HL-60 (cell line): ENCODE results near the gene THBS3.
A peak's percentile ranks its signal among the peaks of the same experiment; 100 is the strongest.
"Not testable (repeated sequence)": the region's sequence is repeated elsewhere in the genome, so short reads cannot be mapped to it uniquely, and the experiment has no call there.

Experiments used
- DNase-seq, 2 experiments: peaks; one replicate each; pipeline ENCODE4 v3.0.0-alpha.2; 2010 to 2020; ENCODE audit warnings: low read depth in 1 of 2, low spot score in 1 of 2
- H3K27ac ChIP-seq: fragments of 250-450 bp; sonication (Bioruptor Pico); replicated peaks from 2 replicates; pipeline ENCODE4 v1.5.1; 2020; ENCODE audit warnings: mild to moderate bottlenecking, moderate library complexity
- H3K27me3 ChIP-seq: fragments of 250-450 bp; sonication (Bioruptor Pico); 2 replicates; pipeline ENCODE4 v1.5.1; 2021; ENCODE audit warnings: mild to moderate bottlenecking, moderate library complexity; ENCODE audit not compliant: insufficient read depth, poor library complexity, severe bottlenecking
- H3K4me3 ChIP-seq: replicated peaks from 2 replicates; pipeline ENCODE4 v1.5.1; 2011; ENCODE audit warnings: mild to moderate bottlenecking, control low read depth, low read length; ENCODE audit not compliant: insufficient read depth
- CTCF ChIP-seq: IDR thresholded peaks from one replicate; pipeline ENCODE4 v1.5.1; 2011; ENCODE audit warnings: low read length, control low read depth, inconsistent platforms; ENCODE audit not compliant: insufficient read depth
- GABPA ChIP-seq: IDR thresholded peaks from 2 replicates; pipeline ENCODE4 v1.6.1; 2012; ENCODE audit warnings: low read depth
- POLR2AphosphoS5 ChIP-seq: IDR thresholded peaks from 2 replicates; pipeline ENCODE4 v1.6.1; 2012; ENCODE audit warnings: low read depth
- REST ChIP-seq: IDR thresholded peaks from 2 replicates; pipeline ENCODE4 v1.6.1; 2012; ENCODE audit warnings: low read depth; ENCODE audit not compliant: insufficient replicate concordance
- SPI1 ChIP-seq: IDR thresholded peaks from 2 replicates; pipeline ENCODE4 v1.6.1; 2012; ENCODE audit warnings: low read depth, mild to moderate bottlenecking, borderline replicate concordance

The THBS3 gene

GRCh38 chr1:155226910-155227260 is 19.2 kb upstream of the THBS3 start:
- Histone ChIP-seq H3K27me3 (no peaks in the 10 kb centered on the region), H3K4me3 (peak overlapping the region; percentile 58), H3K27ac (peak overlapping the region; percentile 93)
- DNase-seq: peak in 1 of 2 experiments; percentile 58
- no peak for TF ChIP-seq SPI1
- TF ChIP-seq POLR2AphosphoS5: peak; percentile 59; the same call in 1 of the 2 replicates
- TF ChIP-seq REST: no peak

- TF ChIP-seq CTCF: peak; percentile 32
- no peak for TF ChIP-seq POLR2AphosphoS5
- peak; percentile 34; the same call in 1 of the 2 replicates for TF ChIP-seq SPI1
- TF ChIP-seq GABPA: no peak
- Histone ChIP-seq H3K27me3 (no peaks in the 10 kb centered on the region), H3K27ac (peak overlapping the region; percentile 93), H3K4me3 (peak overlapping the region; percentile 58)
- DNase-seq: peak; percentile 77 to 90
These were observed 18.7 kb upstream of the THBS3 start for GRCh38 chr1:155226188-155226909.

- H3K27me3 ChIP-seq, DNase-seq, H3K4me3 ChIP-seq, H3K27ac ChIP-seq: not testable (repeated sequence)
These were observed 17.7 kb upstream of the THBS3 start for GRCh38 chr1:155225404-155225759.

- no peak overlapping the region for H3K4me3 ChIP-seq
- DNase-seq: no peak
- no peak overlapping the region for H3K27ac ChIP-seq
- no peaks in the 10 kb centered on the region for H3K27me3 ChIP-seq
- TF ChIP-seq POLR2AphosphoS5 (no peak), CTCF (no peak), REST (no peak), SPI1 (no peak), GABPA (no peak)
These were observed 15.3 kb upstream of the THBS3 start for GRCh38 chr1:155223047-155223446.
